IPS-18c (cell line): Measurements from ENCODE around the gene CHCHD6.
A peak's percentile ranks its signal among the peaks of the same experiment; 100 is the strongest.

ENCODE experiments used
- H3K4me3 ChIP-seq: 2 replicates; pipeline ENCODE4 v1.7.0; 2013; ENCODE audit warnings: low read depth, mild to moderate bottlenecking, low read length, moderate library complexity; ENCODE audit not compliant: insufficient read depth
- H3K9me3 ChIP-seq: one replicate; pipeline ENCODE4 v1.6.1; 2013; ENCODE audit warnings: mild to moderate bottlenecking, low read length, moderate library complexity; ENCODE audit not compliant: control insufficient read depth, insufficient read depth

CHCHD6 gene

GRCh38 chr3:126970101-126970500, 266.1 kb downstream of the CHCHD6 start:
- Histone ChIP-seq H3K4me3 (no peak overlapping the region), H3K9me3 (peaks cover 5% of the 10 kb centered on the region)

DNA sequence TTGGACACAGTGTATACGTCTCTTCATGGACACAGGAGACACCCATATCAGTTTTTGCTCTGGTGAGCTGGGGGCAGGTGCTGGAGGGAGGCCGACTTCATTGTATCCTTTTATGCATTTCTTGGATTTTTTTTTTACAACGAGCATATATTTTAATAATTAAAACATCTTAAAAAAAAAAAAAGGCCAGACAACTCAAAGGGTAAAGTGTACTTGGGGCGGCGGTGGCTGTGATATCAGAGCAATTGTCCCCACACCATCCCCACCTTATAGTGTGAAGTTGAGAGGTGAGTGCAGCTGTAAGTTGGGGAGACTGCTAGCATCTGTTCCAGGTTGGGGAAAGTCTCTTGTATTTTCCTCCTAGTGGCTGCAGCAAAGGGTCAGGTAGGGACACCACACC, 266.9 kb downstream of the CHCHD6 start:
- Histone ChIP-seq H3K4me3 (no peak overlapping the region), H3K9me3 (peaks cover 5% of the 10 kb centered on the region)

DNA sequence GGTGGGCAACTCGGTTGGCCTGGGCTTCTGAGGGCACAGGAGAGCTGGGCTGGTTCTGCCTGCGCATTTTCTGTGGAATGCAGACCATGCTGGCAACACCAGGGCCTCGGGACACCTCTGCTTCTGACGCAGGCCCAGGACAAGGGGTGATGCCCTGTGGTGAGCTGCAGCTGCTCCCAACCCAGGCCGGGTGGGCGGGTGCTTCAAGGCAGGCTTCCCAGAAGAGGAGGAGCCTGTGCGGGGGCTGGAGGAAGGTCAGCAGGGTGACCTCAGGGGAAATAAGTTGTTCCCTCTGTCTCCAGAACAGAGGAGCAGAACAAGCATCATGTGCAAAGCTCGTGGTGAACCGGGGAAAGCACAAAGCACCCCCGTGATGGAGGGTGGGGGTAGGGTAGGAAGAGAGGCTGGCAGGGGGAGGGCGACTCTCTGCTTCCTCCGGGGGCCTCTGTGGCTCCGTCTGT, 267.9 kb downstream of the CHCHD6 start:
- Histone ChIP-seq H3K4me3 (no peak overlapping the region), H3K9me3 (peaks cover 5% of the 10 kb centered on the region)

- H3K4me3 ChIP-seq: no peak overlapping the region
Measured at GRCh38 chr3:126972866-126973265, 268.8 kb downstream of the CHCHD6 start.

GRCh38 chr3:126973814-126974213, 269.8 kb downstream of the CHCHD6 start:
- Histone ChIP-seq H3K9me3 (peaks cover 5% of the 10 kb centered on the region), H3K4me3 (no peak overlapping the region)

More at GRCh38 chr3:126972866-126973265, 268.8 kb downstream of the CHCHD6 start:
- H3K9me3 ChIP-seq: peaks cover 5% of the 10 kb centered on the region

GRCh38 chr3:126974756-126975155, 270.7 kb downstream of the CHCHD6 start:
- no peak overlapping the region for H3K4me3 ChIP-seq
- H3K9me3 ChIP-seq: peaks cover 5% of the 10 kb centered on the region

- Histone ChIP-seq H3K9me3 (peaks cover 5% of the 10 kb centered on the region), H3K4me3 (no peak overlapping the region)
Measured at GRCh38 chr3:126976906-126977305, 272.9 kb downstream of the CHCHD6 start.

GRCh38 chr3:126977821-126978220, 273.8 kb downstream of the CHCHD6 start:
- H3K4me3 ChIP-seq: no peak overlapping the region
- peaks cover 5% of the 10 kb centered on the region for H3K9me3 ChIP-seq

GRCh38 chr3:126978291-126978690, 274.3 kb downstream of the CHCHD6 start:
- no peak overlapping the region for H3K4me3 ChIP-seq
- peaks cover 5% of the 10 kb centered on the region for H3K9me3 ChIP-seq

DNA sequence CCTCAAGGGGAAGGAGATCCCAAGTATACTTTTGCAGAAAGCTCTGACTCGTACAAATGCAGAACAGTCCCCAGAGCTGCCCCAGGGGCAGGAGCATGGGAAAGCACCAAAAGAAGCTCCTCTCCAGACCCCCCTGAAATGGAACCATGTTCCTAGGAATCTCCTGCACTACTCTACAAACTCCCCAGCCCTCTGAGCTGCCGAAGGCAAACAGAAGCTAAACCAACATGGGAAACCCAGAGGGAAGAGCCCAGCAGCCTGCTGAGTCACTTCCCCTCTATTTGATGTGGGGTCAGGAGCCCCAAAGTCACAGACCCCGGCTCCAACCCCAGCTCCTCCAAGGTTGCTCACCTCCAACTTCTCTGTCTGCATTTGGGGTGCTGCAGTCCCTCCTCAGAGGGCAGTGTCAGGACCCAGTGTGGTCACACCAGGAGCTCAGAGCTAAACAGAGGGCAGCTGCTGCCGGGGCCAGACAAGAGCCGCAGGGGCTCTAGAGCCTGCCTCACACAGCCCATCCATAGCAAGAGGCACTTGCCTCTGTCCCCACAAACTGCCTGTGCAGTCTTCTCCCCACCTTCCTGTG, 275.1 kb downstream of the CHCHD6 start:
- Histone ChIP-seq H3K9me3 (no peaks in the 10 kb centered on the region), H3K4me3 (no peak overlapping the region)

- Histone ChIP-seq H3K4me3 (no peak overlapping the region), H3K9me3 (no peaks in the 10 kb centered on the region)
Measured at GRCh38 chr3:126980266-126980811, 276.3 kb downstream of the CHCHD6 start.

DNA sequence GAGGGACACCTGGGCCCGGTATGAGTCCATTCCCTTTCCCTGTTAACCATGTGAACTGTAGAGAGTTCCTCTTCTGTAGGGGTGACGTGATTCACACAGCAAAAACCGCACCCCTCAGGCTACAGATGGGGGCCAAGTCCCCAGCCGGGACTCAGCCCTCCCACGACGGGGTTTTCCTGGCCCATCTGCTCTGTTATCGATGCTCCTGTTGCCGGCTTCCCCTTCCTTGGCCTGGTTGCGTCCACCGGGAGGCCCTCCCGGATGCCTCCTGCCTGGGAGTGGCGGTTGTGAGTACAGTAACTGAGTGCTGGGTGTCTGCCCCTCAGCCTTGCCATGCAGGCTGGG, 278.1 kb downstream of the CHCHD6 start:
- no peaks in the 10 kb centered on the region for H3K9me3 ChIP-seq
- H3K4me3 ChIP-seq: peak overlapping the region; percentile 45

DNA sequence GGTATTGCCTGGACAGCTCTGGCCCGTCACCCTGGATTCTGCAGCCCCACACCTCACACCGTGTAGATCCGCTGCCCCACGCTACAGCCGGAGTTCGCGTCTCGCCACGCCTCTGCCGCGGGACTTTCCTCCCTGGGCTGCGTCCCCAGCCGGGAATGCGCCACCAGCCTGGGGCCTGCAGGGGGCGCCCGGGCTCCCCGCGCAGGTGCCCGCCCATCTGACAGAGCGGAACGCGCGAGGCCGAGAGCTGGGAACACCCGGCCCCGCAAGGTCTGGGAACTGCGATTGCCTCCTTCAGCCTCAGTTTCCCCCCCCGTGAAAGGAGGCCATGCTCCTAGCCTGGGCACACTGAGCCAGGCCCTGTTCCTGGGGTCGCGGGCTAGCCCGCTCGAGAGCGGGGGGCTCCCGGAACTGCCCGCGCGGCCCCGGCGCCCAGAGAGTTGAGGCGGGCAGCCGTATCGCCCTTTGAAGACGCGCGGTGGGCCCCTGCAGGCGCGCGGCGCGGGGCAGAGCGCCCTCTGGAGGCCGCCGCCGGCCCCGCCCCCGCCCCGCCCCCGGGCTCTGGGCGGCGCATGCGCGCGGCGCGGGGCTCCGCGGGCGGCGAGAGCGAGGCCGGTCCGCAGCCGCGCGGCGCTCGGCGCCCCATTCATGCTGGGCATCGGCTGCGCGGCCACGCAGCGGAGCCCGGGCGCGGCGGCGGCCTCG, 278.6 kb downstream of the CHCHD6 start, which contains the start of gene PLXNA1:
Gene PLXNA1, plus strand, starts transcription at position 645 of the 705 bp plus-strand sequence. CDS start 5,479 bp downstream, outside the sequence.
- Histone ChIP-seq H3K4me3 (peak within 1 kb of the TSS; percentile 63), H3K9me3 (no peaks in the 10 kb centered on the region)

DNA sequence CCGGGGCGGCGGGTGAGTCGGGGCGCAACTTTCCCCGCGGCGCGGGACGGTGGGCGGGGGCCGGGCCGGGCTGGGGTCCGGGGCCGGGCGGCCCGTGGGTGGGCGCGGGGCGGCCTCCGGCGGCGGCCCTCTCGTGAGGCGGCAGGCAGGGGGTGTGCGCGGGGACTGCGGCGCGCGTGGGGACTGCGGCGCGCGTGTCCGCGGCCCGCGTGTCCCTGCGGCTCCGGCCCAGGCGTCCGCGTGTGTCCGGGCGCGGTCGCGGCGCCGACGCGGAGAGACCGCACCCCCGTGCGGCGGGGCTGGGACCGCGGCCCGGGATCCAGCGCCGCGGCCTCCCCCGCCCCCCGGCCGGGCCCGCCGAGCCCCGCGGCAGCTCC, 279.2 kb downstream of the CHCHD6 start:
- peak overlapping the region; percentile 63 for H3K4me3 ChIP-seq

DNA sequence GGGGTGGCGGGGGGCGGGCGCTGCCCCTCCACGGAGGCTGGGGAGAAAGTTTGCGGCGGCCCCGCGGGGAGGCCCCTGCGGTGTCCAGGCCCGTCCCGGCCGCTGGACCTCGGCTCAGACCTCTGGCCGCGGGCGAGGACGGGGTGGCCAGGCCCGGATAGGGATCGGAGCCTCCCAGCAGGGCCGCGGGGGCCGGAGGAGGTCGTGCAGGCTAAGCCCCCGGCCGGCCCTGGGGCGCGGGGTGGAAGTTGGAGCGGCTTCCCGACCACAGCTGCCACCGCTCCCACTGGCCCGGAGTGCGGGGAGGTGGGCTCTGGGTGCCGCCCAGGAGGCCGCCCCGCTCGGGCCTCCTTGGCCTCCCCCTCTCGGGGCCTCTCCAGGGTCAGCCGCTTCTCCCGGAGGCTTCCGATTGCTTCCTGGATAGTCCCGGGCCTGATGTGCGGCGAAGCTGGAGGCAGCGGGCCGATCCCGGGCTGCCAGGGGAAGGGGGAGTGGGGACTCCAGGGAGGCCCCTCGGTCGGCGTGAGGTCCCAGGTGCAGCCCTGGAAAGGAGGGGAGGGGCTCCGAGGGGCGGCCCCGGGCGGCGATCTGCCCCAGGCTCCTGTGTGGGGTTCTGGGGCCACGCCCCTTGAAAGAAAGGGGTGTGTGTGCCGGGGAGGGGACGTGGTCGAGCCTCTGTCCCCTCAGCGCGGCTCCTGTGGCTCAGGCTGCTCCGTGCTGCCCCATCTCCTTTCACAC, 279.8 kb downstream of the CHCHD6 start:
- H3K4me3 ChIP-seq: peak overlapping the region; percentile 63
- H3K9me3 ChIP-seq: no peaks in the 10 kb centered on the region

More for the DNA sequence above, 279.2 kb downstream of the CHCHD6 start:
- no peaks in the 10 kb centered on the region for H3K9me3 ChIP-seq

DNA sequence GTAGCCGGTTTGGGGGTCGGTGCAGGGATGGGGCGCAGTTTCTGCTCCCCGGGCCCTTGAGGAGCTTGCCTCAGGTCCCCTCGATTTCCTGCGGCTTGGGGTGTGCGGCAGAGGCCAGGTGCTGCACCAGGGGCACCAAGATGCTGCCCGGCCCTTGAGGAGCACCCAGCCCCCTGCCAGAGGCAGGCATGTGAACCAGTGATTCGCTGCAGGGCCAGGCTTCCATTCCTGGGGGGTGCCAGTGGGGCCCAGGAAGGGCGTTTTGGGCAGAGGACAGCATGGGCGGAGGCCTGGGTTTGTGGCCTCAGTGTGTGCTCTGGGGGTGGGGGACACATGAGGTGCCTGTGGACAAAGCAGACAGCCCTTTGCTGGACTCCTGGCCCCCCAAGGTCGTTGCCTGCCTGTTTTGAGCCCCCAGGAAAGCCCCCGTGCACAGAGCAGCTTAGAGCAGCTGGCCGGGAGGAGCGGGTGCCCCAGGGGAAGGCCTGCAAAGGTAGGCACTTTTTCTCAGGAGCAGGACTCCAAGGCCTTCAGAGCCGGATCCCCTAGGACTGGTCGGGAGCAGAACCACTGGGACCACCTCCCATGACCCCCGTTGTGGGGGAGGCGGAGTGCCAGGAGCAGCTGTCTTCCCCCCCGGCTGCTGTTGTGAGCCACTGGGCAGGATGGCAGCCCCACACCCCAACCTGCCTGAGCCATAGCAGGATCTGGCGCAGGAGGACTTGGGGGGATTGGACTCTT, 280.5 kb downstream of the CHCHD6 start:
- no peaks in the 10 kb centered on the region for H3K9me3 ChIP-seq
- H3K4me3 ChIP-seq: peak overlapping the region; percentile 63; the same call in 1 of the 2 replicates
